Activated CD8-positive, alpha-beta T cell treated with anti-CD3 and anti-CD28 coated beads for 36 hours (primary cell): ENCODE results near the gene COA1. TPM values are rescaled to one million over a fixed set of nuclear protein-coding genes. Genes with fewer than 3 reads are reported as not detected.

Experiments
- ATAC-seq: fragments of 200-7000 bp; cut with Tn5 transposase; one replicate; pipeline ENCODE4 v1.10.0; 2021; ENCODE audit warnings: mild to moderate bottlenecking, moderate library complexity
- CTCF ChIA-PET: fragments of 350-600 bp; sonication (Branson Sonifier 250); formaldehyde crosslinking; loops from one replicate; lab custom pipeline; 2021; ENCODE audit warnings: antibody characterized with exemption; lab: Charles Lee
- POLR2A ChIA-PET: fragments of 350-600 bp; sonication (Branson Sonifier 250); formaldehyde crosslinking; loops from one replicate; lab custom pipeline; 2021; ENCODE audit warnings: antibody characterized with exemption; lab: Charles Lee
- DNase-seq: peaks from one replicate; pipeline ENCODE4 v3.0.0-alpha.2; 2020
- H3K27ac Mint-ChIP-seq: one replicate; pipeline ENCODE4 v1.8.0; 2021; ENCODE audit warnings: mild to moderate bottlenecking, mixed read lengths
- H3K27me3 Mint-ChIP-seq: one replicate; pipeline ENCODE4 v1.8.0; 2021; ENCODE audit warnings: mixed read lengths
- H3K36me3 Mint-ChIP-seq: one replicate; pipeline ENCODE4 v1.8.0; 2021; ENCODE audit warnings: low read depth, mixed read lengths
- H3K4me1 Mint-ChIP-seq: one replicate; pipeline ENCODE4 v1.8.0; 2021; ENCODE audit warnings: low read depth, mixed read lengths
- H3K4me3 Mint-ChIP-seq: one replicate; pipeline ENCODE4 v1.8.0; 2021; ENCODE audit warnings: mild to moderate bottlenecking, moderate library complexity, mixed read lengths
- H3K9me3 Mint-ChIP-seq: one replicate; pipeline ENCODE4 v1.8.0; 2021; ENCODE audit warnings: mixed read lengths
- intact Hi-C: fragments of 100-400 bp; cut with micrococcal nuclease; formaldehyde crosslinking; loops from one replicate; pipeline ENCODE4 v1.10.0; 2022
- total RNA-seq, 2 experiments: library from RNA; stranded (reverse); gene quantifications; one replicate each; pipeline ENCODE4 v1.2.3, GENCODE V29; 2021
- TF ChIP-seq, protein P1 (sequence below): fragments of 200-600 bp; IDR thresholded peaks from one replicate; pipeline ENCODE4 v1.8.0; 2022; ENCODE audit warnings: antibody characterized with exemption, mild to moderate bottlenecking

Gene COA1
- total RNA-seq, 2 experiments from 2014 or later: 78.8 to 85.6 TPM

DNA sequence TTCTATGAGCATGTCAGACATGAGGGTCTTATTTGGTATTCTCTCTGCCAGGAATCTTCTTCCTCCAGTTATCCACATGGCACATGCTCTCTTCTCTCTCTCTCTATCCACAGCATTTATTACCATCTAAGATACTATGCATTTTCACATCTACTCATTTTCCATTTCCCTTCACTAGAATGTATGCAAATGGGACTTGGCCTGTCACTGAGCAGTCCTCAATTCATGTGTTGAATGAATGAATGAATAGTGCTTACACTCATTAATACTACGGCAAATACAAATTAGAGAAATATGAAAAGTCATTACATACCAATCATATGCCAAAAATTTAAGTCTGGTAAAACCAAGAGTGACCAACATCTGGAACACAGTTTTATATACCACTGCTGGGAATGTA lies 34.0 kb downstream of the COA1 start:
- intact Hi-C loops: loop anchor here (5.0 kb wide), 1 partner anchor 48 kb away; no protein-coding TSS in a partner anchor
- peaks cover 39% of the 10 kb centered on the region for H3K4me1 Mint-ChIP-seq
- TF ChIP-seq, protein P1, sequence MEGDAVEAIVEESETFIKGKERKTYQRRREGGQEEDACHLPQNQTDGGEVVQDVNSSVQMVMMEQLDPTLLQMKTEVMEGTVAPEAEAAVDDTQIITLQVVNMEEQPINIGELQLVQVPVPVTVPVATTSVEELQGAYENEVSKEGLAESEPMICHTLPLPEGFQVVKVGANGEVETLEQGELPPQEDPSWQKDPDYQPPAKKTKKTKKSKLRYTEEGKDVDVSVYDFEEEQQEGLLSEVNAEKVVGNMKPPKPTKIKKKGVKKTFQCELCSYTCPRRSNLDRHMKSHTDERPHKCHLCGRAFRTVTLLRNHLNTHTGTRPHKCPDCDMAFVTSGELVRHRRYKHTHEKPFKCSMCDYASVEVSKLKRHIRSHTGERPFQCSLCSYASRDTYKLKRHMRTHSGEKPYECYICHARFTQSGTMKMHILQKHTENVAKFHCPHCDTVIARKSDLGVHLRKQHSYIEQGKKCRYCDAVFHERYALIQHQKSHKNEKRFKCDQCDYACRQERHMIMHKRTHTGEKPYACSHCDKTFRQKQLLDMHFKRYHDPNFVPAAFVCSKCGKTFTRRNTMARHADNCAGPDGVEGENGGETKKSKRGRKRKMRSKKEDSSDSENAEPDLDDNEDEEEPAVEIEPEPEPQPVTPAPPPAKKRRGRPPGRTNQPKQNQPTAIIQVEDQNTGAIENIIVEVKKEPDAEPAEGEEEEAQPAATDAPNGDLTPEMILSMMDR: no peak
- no peaks in the 10 kb centered on the region for H3K9me3 Mint-ChIP-seq
- DNase-seq (no peak), ATAC-seq (no peak)
- no peak overlapping the region for H3K27ac Mint-ChIP-seq
- ChIA-PET POLR2A (no interaction called here), CTCF (no interaction called here)
- H3K36me3 Mint-ChIP-seq: no peaks in the 10 kb centered on the region
- H3K27me3 Mint-ChIP-seq: no peaks in the 10 kb centered on the region
- no peak overlapping the region for H3K4me3 Mint-ChIP-seq

DNA sequence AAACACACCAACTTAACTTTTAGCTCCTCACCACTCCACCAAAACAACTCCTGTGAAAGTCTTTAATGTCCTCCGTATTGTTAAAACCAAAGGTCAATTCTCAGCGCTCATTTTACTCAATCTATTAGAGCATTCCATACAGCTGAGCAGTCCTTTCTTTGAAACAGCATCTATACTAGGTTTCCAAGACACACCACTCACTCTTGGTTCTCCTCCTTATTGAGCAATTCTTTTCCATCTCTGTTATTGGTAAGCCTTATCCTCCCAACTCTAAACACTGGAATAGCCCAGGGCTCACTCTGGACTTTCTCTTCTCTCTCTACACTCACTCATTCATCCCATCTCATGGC lies 34.9 kb downstream of the COA1 start:
- intact Hi-C loops: no loop called here
- H3K27ac Mint-ChIP-seq: no peak overlapping the region
- no peaks in the 10 kb centered on the region for H3K27me3 Mint-ChIP-seq
- no peak overlapping the region for H3K4me3 Mint-ChIP-seq
- peaks cover 37% of the 10 kb centered on the region for H3K4me1 Mint-ChIP-seq
- DNase-seq (no peak), ATAC-seq (no peak)
- POLR2A ChIA-PET: interaction anchor here (0.6 to 0.8 kb wide), 2 partner anchors 110 to 114 kb away, joined by 3 read pairs; no protein-coding TSS in a partner anchor
- H3K9me3 Mint-ChIP-seq: no peaks in the 10 kb centered on the region
- TF ChIP-seq, protein P1: no peak
- CTCF ChIA-PET: interaction anchor here (0.9 to 1.5 kb wide), 2 partner anchors 111 to 145 kb away, joined by 3 to 5 read pairs; partner anchors contain the start of gene STK17A
- H3K36me3 Mint-ChIP-seq: no peaks in the 10 kb centered on the region

DNA sequence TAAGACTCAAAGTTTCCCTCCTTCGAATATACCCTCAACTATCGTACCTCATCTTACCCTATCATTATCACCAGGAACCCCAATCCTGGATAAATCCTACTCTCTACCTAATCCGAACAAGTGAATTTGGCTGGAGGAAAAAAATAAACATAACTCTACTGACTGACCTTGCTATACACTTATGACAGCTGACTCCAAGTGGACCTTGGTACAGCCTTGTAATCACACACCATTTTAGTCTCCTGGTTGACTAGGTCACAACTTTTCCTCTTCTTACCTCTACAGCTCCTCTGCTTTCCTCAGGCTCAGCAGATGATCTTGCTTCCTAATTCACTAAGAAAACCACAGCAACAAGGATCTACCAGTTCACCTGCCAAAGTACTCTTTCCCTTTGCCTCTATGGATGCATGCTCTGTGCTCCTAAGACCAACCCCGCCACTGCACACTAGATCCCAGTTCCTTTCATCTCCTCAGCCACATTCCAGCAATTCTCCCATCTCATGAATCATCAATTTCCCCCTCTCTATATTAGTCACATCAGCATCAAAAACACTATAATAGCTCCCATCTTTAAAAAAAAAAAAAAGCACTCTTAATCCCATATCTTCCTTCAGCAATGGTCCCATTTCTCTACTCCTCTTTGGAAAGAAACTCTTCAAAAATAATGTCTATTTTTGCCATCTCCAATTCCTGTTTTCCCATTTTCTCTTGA lies 35.5 kb downstream of the COA1 start:
- intact Hi-C loops: no loop called here
- ATAC-seq (no peak), DNase-seq (no peak)
- Mint-ChIP-seq H3K9me3 (no peaks in the 10 kb centered on the region), H3K36me3 (peaks cover 3% of the 10 kb centered on the region), H3K4me1 (peaks cover 39% of the 10 kb centered on the region), H3K27me3 (no peaks in the 10 kb centered on the region), H3K27ac (no peak overlapping the region), H3K4me3 (no peak overlapping the region)
- CTCF ChIA-PET: interaction anchor here (0.9 to 3.6 kb wide), 6 partner anchors 17 to 254 kb away, joined by 3 to 30 read pairs (median 3); partner anchors contain the start of gene STK17A
- POLR2A ChIA-PET: interaction anchor here (0.6 to 1.6 kb wide), 6 partner anchors 43 to 113 kb away, joined by 3 to 7 read pairs (median 3); partner anchors contain the start of gene STK17A
- TF ChIP-seq, protein P1: no peak

DNA sequence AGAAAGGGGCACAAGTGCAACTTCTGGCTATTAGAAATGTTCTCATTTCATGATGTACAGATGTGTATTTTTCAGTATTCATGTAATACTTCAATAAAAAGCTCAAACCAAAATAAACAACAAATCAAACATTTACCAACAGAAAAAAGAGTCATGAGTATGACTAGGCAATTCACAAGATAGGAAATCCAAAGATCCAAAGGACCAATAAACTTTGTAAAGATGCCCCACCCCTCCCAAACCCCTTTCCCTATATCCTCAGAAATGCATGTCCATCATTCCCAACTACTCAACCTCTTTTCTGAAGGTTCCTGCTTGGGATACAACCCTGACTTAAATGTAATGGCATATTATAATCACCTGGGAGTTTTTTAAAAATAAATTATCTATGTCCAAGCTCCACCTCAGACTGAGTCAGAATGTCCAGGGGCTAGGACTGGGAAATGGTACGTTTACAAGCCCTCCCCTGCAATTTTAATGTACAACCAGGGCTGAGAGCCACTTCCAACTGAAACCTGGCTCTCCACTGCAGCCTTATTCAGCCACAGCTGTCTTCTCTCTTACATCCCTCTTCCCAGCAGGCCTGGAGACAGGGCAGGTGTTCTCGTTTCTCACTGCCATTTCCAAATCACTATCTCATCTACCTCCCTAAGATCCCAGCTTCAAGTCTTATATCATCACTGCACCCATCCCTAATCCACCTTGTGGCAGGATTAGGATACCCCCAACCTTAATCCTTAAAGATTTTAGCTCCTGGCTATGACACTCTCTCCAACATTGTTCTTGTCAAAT lies 36.5 kb downstream of the COA1 start:
- TF ChIP-seq, protein P1: no peak
- intact Hi-C loops: no loop called here
- Mint-ChIP-seq H3K9me3 (peaks cover 3% of the 10 kb centered on the region), H3K36me3 (peaks cover 11% of the 10 kb centered on the region), H3K27me3 (no peaks in the 10 kb centered on the region), H3K4me1 (peaks cover 37% of the 10 kb centered on the region), H3K4me3 (no peak overlapping the region), H3K27ac (no peak overlapping the region)
- POLR2A ChIA-PET: interaction anchor here (0.8 to 1.6 kb wide), 4 partner anchors 42 to 110 kb away, joined by 3 to 7 read pairs (median 3); partner anchors contain the start of gene STK17A
- CTCF ChIA-PET: interaction anchor here (0.8 to 3.6 kb wide), 7 partner anchors 11 to 253 kb away, joined by 3 to 30 read pairs (median 3); partner anchors contain the start of gene STK17A
- no peak for ATAC-seq
- no peak for DNase-seq
